Neuronal stem cell (in vitro differentiated cells): Measurements from ENCODE around the gene ANKRD13D.
A peak's percentile ranks its signal among the peaks of the same experiment; 100 is the strongest.

ENCODE experiments used
- DNase-seq: peaks from one replicate; pipeline ENCODE4 v3.0.0-alpha.2; 2013; ENCODE audit warnings: low spot score
- H2AFZ ChIP-seq: one replicate; pipeline ENCODE4 v1.6.1; 2013; ENCODE audit warnings: mild to moderate bottlenecking, low read length, inconsistent platforms
- H2AK5ac ChIP-seq: 2 replicates; pipeline ENCODE4 v1.6.1; 2013; ENCODE audit warnings: low read depth, mild to moderate bottlenecking, inconsistent platforms, low read length, moderate library complexity, mixed read lengths
- H2BK120ac ChIP-seq: 2 replicates; pipeline ENCODE4 v1.6.1; 2013; ENCODE audit warnings: low read depth, mild to moderate bottlenecking, inconsistent platforms, low read length, moderate library complexity, mixed read lengths
- H2BK12ac ChIP-seq: one replicate; pipeline ENCODE4 v1.6.1; 2013; ENCODE audit warnings: low read length, inconsistent platforms
- H2BK15ac ChIP-seq: 2 replicates; pipeline ENCODE4 v1.6.1; 2013; ENCODE audit warnings: mild to moderate bottlenecking, low read length, inconsistent platforms, mixed read lengths
- H2BK5ac ChIP-seq: one replicate; pipeline ENCODE4 v1.6.1; 2013; ENCODE audit warnings: inconsistent platforms, mild to moderate bottlenecking, low read length, moderate library complexity
- H3K14ac ChIP-seq: one replicate; pipeline ENCODE4 v1.6.1; 2013; ENCODE audit warnings: low read length, inconsistent platforms
- H3K18ac ChIP-seq: 2 replicates; pipeline ENCODE4 v1.6.1; 2013; ENCODE audit warnings: low read length, inconsistent platforms
- H3K23ac ChIP-seq: 2 replicates; pipeline ENCODE4 v1.6.1; 2013; ENCODE audit warnings: low read depth, mild to moderate bottlenecking, mixed read lengths, low read length, inconsistent platforms; ENCODE audit not compliant: poor library complexity
- H3K27ac ChIP-seq: replicated peaks from 3 replicates; pipeline ENCODE4 v1.5.1; 2013; ENCODE audit warnings: low read length, inconsistent platforms
- H3K27me3 ChIP-seq, 3 experiments: 2 replicates each; pipeline ENCODE4 v1.6.1; 2013; ENCODE audit warnings: low read length in 3 of 3, mild to moderate bottlenecking in 2 of 3, inconsistent platforms in 1 of 3, low read depth in 1 of 3, mixed read lengths in 1 of 3, moderate library complexity in 1 of 3; ENCODE audit not compliant: control insufficient read depth in 3 of 3, insufficient read depth in 3 of 3
- H3K36me3 ChIP-seq, 2 donors: replicated peaks in 1 of 2; 2 replicates each; pipeline ENCODE4 v1.6.1; 2013; ENCODE audit warnings: low read length in 2 of 2; ENCODE audit not compliant: control insufficient read depth in 2 of 2, insufficient read depth in 2 of 2
- H3K4ac ChIP-seq: 2 replicates; pipeline ENCODE4 v1.6.1; 2013; ENCODE audit warnings: inconsistent platforms, mild to moderate bottlenecking, low read length, moderate library complexity
- H3K4me1 ChIP-seq, 2 donors: 1 replicate in 1 of 2; 2 replicates in 1 of 2; pipeline ENCODE4 v1.6.1; 2013; ENCODE audit warnings: low read length in 2 of 2, low read depth in 1 of 2; ENCODE audit not compliant: control insufficient read depth in 2 of 2, insufficient read depth in 1 of 2
- H3K4me2 ChIP-seq: one replicate; pipeline ENCODE4 v1.6.1; 2013; ENCODE audit warnings: mild to moderate bottlenecking, low read length, inconsistent platforms; ENCODE audit not compliant: insufficient read depth, poor library complexity, severe bottlenecking
- H3K4me3 ChIP-seq, 2 donors: 2 replicates each; pipeline ENCODE4 v1.5.1; 2013; ENCODE audit warnings: low read length in 2 of 2, mild to moderate bottlenecking in 2 of 2, inconsistent platforms in 1 of 2, moderate library complexity in 1 of 2
- H3K79me1 ChIP-seq: one replicate; pipeline ENCODE4 v1.6.1; 2013; ENCODE audit warnings: low read depth, mild to moderate bottlenecking, inconsistent platforms, low read length, moderate library complexity
- H3K9ac ChIP-seq: one replicate; pipeline ENCODE4 v1.6.1; 2013; ENCODE audit warnings: mild to moderate bottlenecking, low read depth, low read length, inconsistent platforms; ENCODE audit not compliant: poor library complexity
- H3K9me3 ChIP-seq, 2 donors: replicated peaks in 1 of 2; 2 replicates each; pipeline versions ENCODE3 to v1.6.1; 2013; ENCODE audit warnings: low read length in 2 of 2, mild to moderate bottlenecking in 2 of 2, inconsistent platforms in 1 of 2, low read depth in 1 of 2, mixed read lengths in 1 of 2, moderate library complexity in 1 of 2; ENCODE audit not compliant: control insufficient read depth in 2 of 2, insufficient read depth in 1 of 2
- H4K8ac ChIP-seq: one replicate; pipeline ENCODE4 v1.6.1; 2013; ENCODE audit warnings: low read depth, mild to moderate bottlenecking, inconsistent platforms, low read length, moderate library complexity
- H4K91ac ChIP-seq: one replicate; pipeline ENCODE4 v1.6.1; 2013; ENCODE audit warnings: low read length, low read depth, mild to moderate bottlenecking, inconsistent platforms; ENCODE audit not compliant: poor library complexity
- WGBS, 2 donors: extraction: QIAGEN DNeasy Blood & Tissue Kit; methylation state at CpG; one replicate each; pipeline ENCODE4 v1.1.7; 2013; ENCODE audit warnings: missing lambda C conversion rate in 2 of 2, mixed read lengths in 1 of 2; ENCODE audit not compliant: insufficient read length in 2 of 2, insufficient replicate concordance in 1 of 2; ENCODE audit errors: extremely low coverage in 2 of 2; 5-methylcytosine and 5-hydroxymethylcytosine counted together

ANKRD13D gene

GRCh38 chr11:67315325-67315909 lies 26.3 kb downstream of the ANKRD13D start:
- Histone ChIP-seq H3K27me3 (peaks cover 0 to 9% (median 0%) of the 10 kb centered on the region in 3 experiments), H3K23ac (no peak overlapping the region), H3K36me3 (no peaks in the 10 kb centered on the region), H2BK12ac (no peak overlapping the region), H3K4me3 (no peak overlapping the region), H4K8ac (no peak overlapping the region), H2AFZ (peak overlapping the region; percentile 23), H2BK120ac (no peak overlapping the region), H3K79me1 (peaks cover 2% of the 10 kb centered on the region), H3K4ac (no peak overlapping the region), H3K27ac (no peak overlapping the region), H3K14ac (no peak overlapping the region), H3K4me2 (no peak overlapping the region), H3K4me1 (peaks cover 3 to 5% of the 10 kb centered on the region in 2 donors), H3K9ac (no peak overlapping the region), H3K18ac (no peak overlapping the region), H2BK5ac (no peak overlapping the region), H2BK15ac (no peak overlapping the region), H2AK5ac (no peak overlapping the region), H3K9me3 (peaks cover 0 to 2% of the 10 kb centered on the region in 2 donors), H4K91ac (no peak overlapping the region)
- no peak for DNase-seq
- no CpG with 5 or more reads among the region's 9 CpGs for WGBS, 2 donors

DNA sequence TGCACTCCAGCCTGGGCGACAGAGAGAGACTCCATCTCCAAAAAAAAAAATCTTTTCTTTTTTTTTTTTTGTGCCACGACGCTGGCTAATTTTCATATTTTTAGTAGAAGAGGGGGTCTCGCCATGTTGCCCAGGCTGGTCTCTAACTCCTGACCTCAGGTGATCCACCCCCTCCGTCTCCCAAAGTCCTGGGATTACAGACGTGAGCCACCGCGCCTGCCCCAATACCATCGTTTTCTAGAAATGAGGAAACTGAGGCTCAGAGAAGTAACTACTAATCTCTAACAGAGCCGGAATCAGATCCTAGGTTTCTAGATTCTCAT lies 27.7 kb downstream of the ANKRD13D start:
- WGBS, 2 donors, result no CpG with 5 or more reads among the region's 10 CpGs
- H3K4me3 ChIP-seq, result peak overlapping the region; percentile 88 to 90
- H3K18ac ChIP-seq, result no peak overlapping the region
- H3K4ac ChIP-seq, result no peak overlapping the region
- DNase-seq, result no peak
- H3K79me1 ChIP-seq, result no peaks in the 10 kb centered on the region
- no peak overlapping the region for H3K23ac ChIP-seq
- no peak overlapping the region for H2BK12ac ChIP-seq
- H3K27me3 ChIP-seq, result peaks cover 0 to 9% (median 0%) of the 10 kb centered on the region in 3 experiments
- no peak overlapping the region for H2AK5ac ChIP-seq
- H3K14ac ChIP-seq, result no peak overlapping the region
- peaks cover 3 to 5% of the 10 kb centered on the region in 2 donors for H3K4me1 ChIP-seq
- H2BK15ac ChIP-seq, result no peak overlapping the region
- peak overlapping the region; percentile 96 for H3K27ac ChIP-seq
- H3K9me3 ChIP-seq, result no peaks in the 10 kb centered on the region
- H3K9ac ChIP-seq, result no peak overlapping the region
- peaks cover 0 to 1% of the 10 kb centered on the region in 2 donors for H3K36me3 ChIP-seq
- H2BK120ac ChIP-seq, result no peak overlapping the region
- H4K91ac ChIP-seq, result no peak overlapping the region
- no peak overlapping the region for H2BK5ac ChIP-seq
- peak overlapping the region; percentile 98 for H2AFZ ChIP-seq
- no peak overlapping the region for H4K8ac ChIP-seq
- peak overlapping the region; percentile 92 for H3K4me2 ChIP-seq

GRCh38 chr11:67317205-67317887 lies 28.2 kb downstream of the ANKRD13D start:
- H3K4me2 ChIP-seq, result peak overlapping the region; percentile 92
- H2BK12ac ChIP-seq, result no peak overlapping the region
- H3K27ac ChIP-seq, result peak overlapping the region; percentile 96
- peak overlapping the region; percentile 98 for H2AFZ ChIP-seq
- H4K8ac ChIP-seq, result no peak overlapping the region
- no peak overlapping the region for H2AK5ac ChIP-seq
- H3K4me3 ChIP-seq, result peak overlapping the region; percentile 88 to 90
- H2BK5ac ChIP-seq, result peak overlapping the region; percentile 59
- H2BK15ac ChIP-seq, result no peak overlapping the region
- H3K9ac ChIP-seq, result peak overlapping the region; percentile 90
- peaks cover 0 to 9% (median 0%) of the 10 kb centered on the region in 3 experiments for H3K27me3 ChIP-seq
- peak overlapping the region; percentile 92 for H3K23ac ChIP-seq
- no peaks in the 10 kb centered on the region for H3K79me1 ChIP-seq
- H3K18ac ChIP-seq, result peak overlapping the region; percentile 97
- no peak overlapping the region for H2BK120ac ChIP-seq
- H4K91ac ChIP-seq, result no peak overlapping the region
- no CpG with 5 or more reads among the region's 55 CpGs for WGBS, 2 donors
- no peak overlapping the region for H3K14ac ChIP-seq
- H3K9me3 ChIP-seq, result no peaks in the 10 kb centered on the region
- peaks cover 0 to 1% of the 10 kb centered on the region in 2 donors for H3K36me3 ChIP-seq
- peak; percentile 99 for DNase-seq
- peaks cover 3 to 5% of the 10 kb centered on the region in 2 donors for H3K4me1 ChIP-seq
- H3K4ac ChIP-seq, result no peak overlapping the region

DNA sequence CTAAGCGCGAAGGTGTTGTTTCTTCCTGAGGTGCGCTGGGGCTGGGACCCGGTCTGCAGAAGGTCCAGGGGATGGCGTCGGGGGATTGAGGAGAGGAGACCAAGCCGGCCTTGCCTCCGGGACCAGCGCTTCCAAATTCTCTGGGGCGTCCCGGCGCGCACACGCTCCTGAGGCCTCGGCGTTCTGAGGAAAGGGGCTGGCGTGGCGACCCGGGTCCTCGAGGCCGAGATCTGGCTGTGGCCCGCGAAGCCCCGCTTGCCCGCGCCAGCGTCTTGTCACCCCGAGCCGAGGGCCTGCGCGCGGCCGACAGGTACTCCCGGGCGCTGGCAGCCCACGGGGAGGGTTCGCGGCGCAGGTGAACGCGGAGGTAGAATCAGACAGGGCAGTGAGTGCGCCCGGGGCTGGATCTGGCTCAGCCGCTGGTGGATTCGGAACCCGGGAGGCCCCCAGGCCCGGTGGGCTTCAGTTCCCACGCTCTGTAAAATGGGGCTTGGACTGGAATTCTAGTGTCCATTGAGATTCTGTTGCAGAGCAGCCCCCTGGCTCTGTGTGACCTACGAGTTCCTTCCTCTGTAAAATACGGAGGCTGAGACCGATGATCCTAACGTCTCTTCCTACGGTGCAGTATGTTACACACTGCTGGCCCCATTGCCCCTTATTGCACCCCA lies 28.9 kb downstream of the ANKRD13D start:
- Histone ChIP-seq H2BK12ac (no peak overlapping the region), H2BK15ac (no peak overlapping the region), H4K91ac (no peak overlapping the region), H3K4me3 (peak overlapping the region; percentile 88 to 90), H3K18ac (peak overlapping the region; percentile 90), H2BK5ac (peak overlapping the region; percentile 59), H4K8ac (no peak overlapping the region), H3K4ac (no peak overlapping the region), H2AK5ac (no peak overlapping the region), H3K79me1 (no peaks in the 10 kb centered on the region), H3K27ac (no peak overlapping the region), H3K14ac (no peak overlapping the region), H3K4me2 (peak overlapping the region; percentile 92), H2BK120ac (no peak overlapping the region), H3K9me3 (no peaks in the 10 kb centered on the region), H2AFZ (peak overlapping the region; percentile 98), H3K4me1 (peaks cover 5 to 6% of the 10 kb centered on the region in 2 donors), H3K36me3 (peaks cover 0 to 1% of the 10 kb centered on the region in 2 donors), H3K27me3 (peaks cover 0 to 9% (median 0%) of the 10 kb centered on the region in 3 experiments), H3K23ac (peak overlapping the region; percentile 92), H3K9ac (peak overlapping the region; percentile 88)
- WGBS, 2 donors, result no CpG with 5 or more reads among the region's 53 CpGs
- DNase-seq, result no peak
